Activated CD4-positive, alpha-beta T cell treated with anti-CD3 and anti-CD28 coated beads, Interleukin-2, amount 10 ng/mL, durations not matched to agents 24 days and 14 days (primary cell): ENCODE data around the gene IGFBP2. TPM values are rescaled to one million over a fixed set of nuclear protein-coding genes. Genes with fewer than 3 reads are reported as not detected.

Experiments used
- DNase-seq: peaks from one replicate; pipeline ENCODE4 v3.0.0; 2022
- H3K27ac Mint-ChIP-seq: one replicate; pipeline ENCODE4 v1.8.0; 2022; ENCODE audit warnings: mild to moderate bottlenecking, mixed read lengths
- H3K27me3 Mint-ChIP-seq: one replicate; pipeline ENCODE4 v1.8.0; 2022; ENCODE audit warnings: mixed read lengths
- H3K36me3 Mint-ChIP-seq: one replicate; pipeline ENCODE4 v1.8.0; 2022; ENCODE audit warnings: low read depth, mild to moderate bottlenecking, mixed read lengths
- H3K4me1 Mint-ChIP-seq: one replicate; pipeline ENCODE4 v1.8.0; 2021; ENCODE audit warnings: mixed read lengths
- H3K4me3 Mint-ChIP-seq: one replicate; pipeline ENCODE4 v1.8.0; 2022; ENCODE audit warnings: mild to moderate bottlenecking, moderate library complexity, mixed read lengths
- H3K9me3 Mint-ChIP-seq: one replicate; pipeline ENCODE4 v1.8.0; 2021; ENCODE audit warnings: mixed read lengths
- intact Hi-C: fragments of 100-400 bp; cut with micrococcal nuclease; formaldehyde crosslinking; loops from one replicate; pipeline ENCODE4 v1.15.1; 2023
- total RNA-seq: library from RNA; stranded (reverse); gene quantifications from 2 replicates; pipeline ENCODE4 v1.2.3, GENCODE V29; 2022

IGFBP2 gene
- total RNA-seq, 1 donor from 2014 or later, result 42.4 TPM

DNA sequence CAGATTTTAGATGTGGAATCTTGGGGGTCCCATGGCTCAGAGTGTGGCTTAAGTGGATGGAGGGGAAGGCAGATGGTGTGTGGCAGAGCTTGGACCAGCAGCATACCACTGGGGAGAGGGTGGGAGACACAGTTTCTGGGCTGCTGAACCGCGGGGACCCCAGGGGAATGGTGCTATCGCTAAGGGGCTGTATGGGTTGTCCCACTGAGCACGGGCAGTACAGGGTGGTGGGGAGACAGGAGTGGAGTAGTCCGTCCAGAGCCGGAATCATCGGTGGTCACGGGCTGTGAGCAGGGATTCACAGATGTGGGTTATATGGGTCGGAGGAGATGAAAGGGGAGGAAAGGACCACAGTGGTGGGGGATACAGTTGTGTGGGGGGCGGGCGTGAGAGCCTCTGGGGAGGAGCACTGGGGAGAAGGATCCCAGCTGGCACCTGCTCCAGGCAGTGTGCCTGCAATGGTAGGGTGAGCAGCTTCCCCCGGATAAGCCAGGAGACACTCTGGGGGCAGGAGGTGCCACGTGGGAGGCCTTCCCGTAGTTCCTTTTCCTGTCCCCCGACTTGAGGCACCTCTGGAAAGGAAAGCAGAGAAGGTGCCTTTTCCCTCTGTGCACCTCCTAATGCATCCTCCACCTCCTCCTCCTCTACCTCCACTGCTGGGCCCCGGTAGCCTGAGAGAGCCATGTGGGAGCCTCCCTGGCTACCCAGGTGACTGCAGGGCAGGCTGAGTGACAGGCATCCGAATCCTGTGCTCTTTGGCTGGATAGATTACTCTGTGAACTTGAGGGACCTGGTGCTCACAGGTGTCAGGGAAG, 37.3 kb downstream of the IGFBP2 start:
- Mint-ChIP-seq H3K27me3 (peaks cover 15% of the 10 kb centered on the region), H3K36me3 (no peaks in the 10 kb centered on the region), H3K9me3 (no peaks in the 10 kb centered on the region), H3K4me3 (no peak overlapping the region), H3K27ac (no peak overlapping the region), H3K4me1 (peaks cover 2% of the 10 kb centered on the region)
- DNase-seq, result no peak
- intact Hi-C loops, result no loop called here

DNA sequence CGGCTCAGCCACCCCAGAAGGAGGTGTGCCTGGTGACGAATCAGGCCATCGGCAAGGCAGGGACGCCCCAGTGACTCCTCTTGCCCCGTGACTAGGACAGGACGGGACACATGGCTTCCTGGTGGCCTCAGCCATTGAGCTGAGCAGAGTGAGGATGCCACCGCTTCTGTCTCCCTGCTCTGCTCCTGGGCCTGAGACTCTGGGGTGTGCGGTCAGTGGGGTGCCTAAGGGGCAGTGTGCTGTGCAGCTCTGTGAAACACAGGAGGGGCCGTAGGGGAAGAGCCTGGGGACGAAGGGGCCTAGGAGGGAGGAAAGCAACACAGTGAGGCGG, 37.8 kb downstream of the IGFBP2 start:
- Mint-ChIP-seq H3K4me3 (no peak overlapping the region), H3K9me3 (no peaks in the 10 kb centered on the region), H3K4me1 (peaks cover 2% of the 10 kb centered on the region), H3K27ac (no peak overlapping the region), H3K27me3 (peaks cover 17% of the 10 kb centered on the region), H3K36me3 (no peaks in the 10 kb centered on the region)
- intact Hi-C loops, result no loop called here
- DNase-seq, result no peak

DNA sequence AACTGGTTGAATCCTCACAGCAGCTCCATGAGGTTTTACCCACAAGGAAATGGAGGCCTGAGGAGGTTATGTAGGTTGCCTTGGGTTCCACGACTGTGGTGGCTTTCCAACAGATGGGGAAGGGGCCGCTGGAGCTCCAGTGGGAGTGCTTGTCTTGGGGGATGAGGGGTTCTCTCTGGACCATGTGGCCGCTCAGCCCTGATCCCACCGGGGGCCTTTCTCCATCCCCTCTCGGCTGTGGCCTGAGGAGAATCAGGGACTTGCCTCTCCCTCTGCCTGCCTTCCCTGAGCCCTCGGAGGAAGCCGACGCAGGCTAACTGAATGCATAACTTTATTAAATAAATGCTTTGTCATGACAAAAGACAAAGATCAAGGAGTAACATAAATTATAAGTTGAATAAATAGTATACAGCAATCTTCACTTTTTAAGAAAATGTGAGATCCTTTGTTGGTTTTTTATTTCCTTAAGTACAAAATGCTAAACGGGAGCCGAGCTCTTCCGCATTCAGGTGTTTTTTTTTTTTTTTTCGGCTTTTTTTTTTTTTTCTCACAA, 38.6 kb downstream of the IGFBP2 start:
- H3K4me3 Mint-ChIP-seq, result no peak overlapping the region
- H3K4me1 Mint-ChIP-seq, result no peaks in the 10 kb centered on the region
- H3K9me3 Mint-ChIP-seq, result no peaks in the 10 kb centered on the region
- intact Hi-C loops, result no loop called here
- no peak for DNase-seq
- no peaks in the 10 kb centered on the region for H3K36me3 Mint-ChIP-seq
- peaks cover 17% of the 10 kb centered on the region for H3K27me3 Mint-ChIP-seq
- no peak overlapping the region for H3K27ac Mint-ChIP-seq

DNA sequence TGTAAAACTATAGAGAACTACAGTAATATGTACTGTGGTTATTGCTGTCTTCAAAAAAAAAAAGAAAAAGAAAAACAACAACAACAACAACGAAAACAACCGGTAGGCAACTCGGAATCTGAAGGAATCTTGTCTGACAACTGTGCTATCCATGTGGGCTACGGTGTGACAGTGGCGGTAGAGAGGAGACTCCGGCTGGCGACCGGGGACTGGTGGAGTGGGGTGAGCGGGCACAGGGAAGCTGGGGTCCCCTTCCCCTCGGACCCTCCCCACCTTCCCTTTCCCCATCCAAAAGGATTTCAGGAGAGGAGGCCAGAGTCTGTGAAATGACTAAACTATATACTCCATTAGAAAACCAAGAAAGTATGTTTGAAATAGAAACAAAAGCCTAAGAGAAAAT, 39.2 kb downstream of the IGFBP2 start:
- Mint-ChIP-seq H3K27ac (no peak overlapping the region), H3K9me3 (no peaks in the 10 kb centered on the region), H3K36me3 (no peaks in the 10 kb centered on the region), H3K4me1 (no peaks in the 10 kb centered on the region), H3K27me3 (peaks cover 17% of the 10 kb centered on the region), H3K4me3 (no peak overlapping the region)
- intact Hi-C loops, result no loop called here
- no peak for DNase-seq

DNA sequence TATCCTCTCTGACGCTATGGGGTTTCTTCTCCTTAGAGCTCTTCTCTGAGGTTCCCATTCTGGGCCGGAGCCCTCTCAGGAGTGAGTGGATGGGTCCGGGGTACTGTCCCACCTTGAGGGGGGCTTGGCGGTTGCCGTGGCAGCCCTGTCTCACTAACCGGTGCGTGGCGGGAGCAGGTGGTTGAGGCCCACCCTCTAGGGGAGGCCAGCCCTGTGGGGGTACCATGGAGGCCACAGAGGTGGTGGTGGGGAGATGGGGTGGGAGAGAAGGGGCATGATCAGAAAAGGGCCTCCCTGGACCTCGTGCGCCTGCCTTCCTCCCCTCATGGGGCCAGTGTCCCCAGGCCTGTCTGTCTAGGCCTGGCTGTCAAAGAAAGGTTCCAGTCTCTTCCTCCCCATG, 39.8 kb downstream of the IGFBP2 start:
- Mint-ChIP-seq H3K27me3 (peaks cover 17% of the 10 kb centered on the region), H3K9me3 (no peaks in the 10 kb centered on the region), H3K36me3 (no peaks in the 10 kb centered on the region), H3K4me1 (no peaks in the 10 kb centered on the region), H3K27ac (no peak overlapping the region), H3K4me3 (no peak overlapping the region)
- no peak for DNase-seq
- intact Hi-C loops, result no loop called here

DNA sequence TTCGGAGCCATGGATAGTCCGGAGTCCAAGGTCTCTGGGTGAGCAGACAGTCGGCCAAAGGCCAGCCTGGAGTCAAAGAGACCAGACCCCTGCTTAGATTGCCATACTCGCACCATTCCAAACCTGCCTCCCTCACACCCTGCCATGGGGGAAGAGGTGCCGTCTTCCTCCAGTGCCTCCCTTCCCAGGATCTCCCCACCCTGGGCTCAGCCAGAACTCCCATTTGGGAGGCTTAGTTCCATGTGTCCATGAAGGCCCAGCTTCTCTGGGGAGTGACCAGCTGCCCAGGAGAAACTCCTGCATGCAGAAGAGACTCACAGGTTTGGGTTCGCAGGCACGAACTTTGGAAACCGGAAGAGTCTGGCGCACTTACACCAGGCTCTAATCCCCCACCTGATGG, 40.4 kb downstream of the IGFBP2 start:
- Mint-ChIP-seq H3K4me1 (no peaks in the 10 kb centered on the region), H3K27me3 (peaks cover 17% of the 10 kb centered on the region), H3K4me3 (no peak overlapping the region), H3K27ac (no peak overlapping the region), H3K9me3 (no peaks in the 10 kb centered on the region), H3K36me3 (no peaks in the 10 kb centered on the region)
- intact Hi-C loops, result no loop called here
- DNase-seq, result no peak

DNA sequence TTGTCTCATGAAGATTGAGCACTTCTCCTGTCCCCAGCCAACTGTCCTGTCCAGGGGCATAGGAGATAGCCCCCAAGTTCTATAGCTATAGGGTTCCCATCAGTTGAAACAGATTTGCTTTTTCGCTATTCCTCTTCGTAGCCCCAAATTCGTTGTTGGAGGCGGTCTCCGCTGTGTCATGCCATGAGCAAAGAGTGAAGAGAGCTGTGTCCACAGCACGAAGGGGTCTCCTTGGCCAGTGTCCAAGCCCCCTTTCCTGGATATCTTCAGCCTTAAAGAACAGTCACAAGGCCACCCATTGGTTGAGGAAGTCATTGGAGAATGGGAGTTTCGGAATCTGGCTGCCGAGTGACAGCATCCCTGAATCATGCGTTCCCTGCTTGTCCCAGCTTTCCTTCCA, 41.2 kb downstream of the IGFBP2 start:
- Mint-ChIP-seq H3K27me3 (peaks cover 12% of the 10 kb centered on the region), H3K4me1 (no peaks in the 10 kb centered on the region), H3K36me3 (no peaks in the 10 kb centered on the region), H3K27ac (no peak overlapping the region), H3K9me3 (no peaks in the 10 kb centered on the region), H3K4me3 (no peak overlapping the region)
- intact Hi-C loops, result no loop called here
- DNase-seq, result no peak

DNA sequence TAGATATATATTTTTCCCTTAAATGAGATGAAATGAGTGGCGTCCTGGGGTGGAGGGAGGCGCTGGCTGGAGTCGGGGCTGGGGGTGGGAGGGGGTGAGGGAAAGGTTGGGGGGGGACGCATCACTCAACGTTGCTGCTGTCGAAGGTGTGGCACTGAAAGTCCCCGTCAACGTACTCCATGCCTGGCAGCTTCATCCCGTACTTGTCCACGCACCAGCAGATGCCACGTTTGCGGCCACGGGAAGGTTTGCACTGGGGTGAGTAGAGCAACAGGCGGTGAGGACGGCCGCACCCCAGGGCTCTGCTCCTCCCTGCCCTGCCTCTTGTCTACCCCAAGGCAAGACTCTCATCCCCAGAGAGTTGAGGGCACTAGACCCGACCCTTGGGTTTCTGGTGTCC, 43.4 kb downstream of the IGFBP2 start:
- H3K4me3 Mint-ChIP-seq, result no peak overlapping the region
- no peak for DNase-seq
- H3K36me3 Mint-ChIP-seq, result no peaks in the 10 kb centered on the region
- H3K27ac Mint-ChIP-seq, result no peak overlapping the region
- no peaks in the 10 kb centered on the region for H3K9me3 Mint-ChIP-seq
- H3K27me3 Mint-ChIP-seq, result peaks cover 7% of the 10 kb centered on the region
- intact Hi-C loops, result no loop called here
- H3K4me1 Mint-ChIP-seq, result peaks cover under 1% of the 10 kb centered on the region

DNA sequence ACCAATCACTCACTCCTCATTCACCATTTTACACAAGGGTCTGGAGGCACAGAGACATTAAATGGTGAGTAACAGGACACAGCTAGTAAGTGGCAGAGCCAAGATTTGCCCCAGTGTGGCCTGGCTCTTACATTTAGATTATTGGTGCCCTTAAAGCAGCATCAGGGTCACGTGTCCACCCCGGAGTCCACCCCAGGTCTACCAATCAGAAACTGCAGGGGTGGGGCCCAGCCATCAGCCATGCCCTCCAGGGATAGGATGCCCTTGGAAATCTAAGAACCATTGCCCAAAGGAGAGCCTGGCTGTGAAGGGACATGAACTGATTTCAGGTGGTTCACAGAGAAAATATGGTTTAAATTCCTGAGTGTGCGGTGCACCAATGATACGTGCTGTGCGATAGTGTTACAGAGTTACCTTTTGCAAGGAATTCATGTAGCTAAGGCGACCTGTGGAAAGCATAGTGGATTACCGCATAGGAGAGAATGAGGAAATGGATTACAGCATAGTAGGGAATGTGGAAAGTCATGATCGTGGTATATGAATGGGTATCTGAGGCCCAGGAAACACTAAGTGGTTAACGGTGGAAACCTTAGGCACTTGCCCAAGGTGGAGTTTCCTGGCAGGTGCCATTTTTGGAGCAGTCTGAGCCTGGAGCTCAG, 44.3 kb downstream of the IGFBP2 start:
- Mint-ChIP-seq H3K27ac (no peak overlapping the region), H3K27me3 (peaks cover 6% of the 10 kb centered on the region), H3K4me1 (peaks cover 9% of the 10 kb centered on the region), H3K9me3 (no peaks in the 10 kb centered on the region), H3K36me3 (no peaks in the 10 kb centered on the region), H3K4me3 (no peak overlapping the region)
- DNase-seq, result no peak
- intact Hi-C loops, result no loop called here

DNA sequence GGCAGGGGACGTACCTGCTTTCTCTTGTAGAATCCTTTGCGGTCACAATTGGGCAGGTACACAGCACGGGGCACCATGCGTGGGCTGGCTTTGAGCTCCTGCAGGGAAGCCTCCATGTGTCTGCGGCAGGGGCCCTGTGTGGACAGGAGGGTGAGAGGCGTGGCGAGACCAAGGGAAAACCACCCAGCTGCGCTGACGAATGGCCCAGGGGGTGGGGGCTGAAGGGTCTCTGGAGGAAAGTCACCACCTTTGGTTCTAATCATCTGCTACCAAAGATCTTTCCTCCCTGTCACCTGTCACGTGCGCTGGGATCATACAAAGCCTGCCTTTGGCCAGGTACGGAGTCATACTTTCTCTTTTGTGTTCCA, 44.9 kb downstream of the IGFBP2 start:
- Mint-ChIP-seq H3K4me1 (peaks cover 9% of the 10 kb centered on the region), H3K4me3 (no peak overlapping the region), H3K9me3 (no peaks in the 10 kb centered on the region), H3K36me3 (no peaks in the 10 kb centered on the region), H3K27ac (no peak overlapping the region), H3K27me3 (peaks cover 6% of the 10 kb centered on the region)
- DNase-seq, result no peak
- intact Hi-C loops, result no loop called here

DNA sequence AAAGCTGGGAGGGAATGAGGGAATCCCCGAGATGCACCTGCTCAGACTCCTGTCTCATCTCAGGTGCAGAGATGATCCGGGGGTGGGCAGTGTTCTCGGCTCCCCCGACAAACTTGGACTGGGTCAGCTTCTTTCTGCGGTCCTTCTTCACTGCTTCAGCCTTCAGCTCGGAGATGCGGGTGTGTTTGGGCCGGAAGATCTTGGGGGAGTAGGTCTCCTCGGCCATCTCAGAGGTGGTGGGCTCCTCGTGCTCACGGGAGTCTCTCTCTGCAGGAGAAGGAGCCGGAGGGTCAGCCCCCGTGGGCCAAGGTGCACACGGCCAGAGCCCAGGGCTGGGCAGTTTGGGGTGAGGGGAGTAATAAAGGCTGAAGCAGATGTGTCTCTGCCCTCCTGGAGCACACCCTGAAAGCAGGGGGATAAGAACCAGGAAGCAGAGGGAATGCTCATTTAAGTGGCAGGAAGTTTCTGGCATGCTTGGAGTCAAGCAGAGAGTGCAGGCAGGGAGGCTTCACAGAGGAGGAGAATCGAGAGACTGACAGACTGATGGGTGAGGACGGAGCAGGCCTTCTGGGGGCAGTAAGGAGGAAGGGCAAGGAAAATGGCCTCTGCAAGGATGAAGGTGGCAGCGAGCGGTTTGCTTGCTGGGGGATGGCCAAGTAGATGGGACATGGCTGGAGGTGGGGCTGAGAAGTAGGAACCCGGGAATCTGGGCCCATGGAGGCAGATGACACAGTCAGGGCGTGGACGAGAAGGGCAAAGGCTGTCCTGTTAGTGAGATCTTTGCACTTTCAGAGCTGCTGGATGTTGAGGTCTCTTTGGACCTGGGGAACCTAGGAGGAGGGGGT, 45.8 kb downstream of the IGFBP2 start:
- Mint-ChIP-seq H3K27ac (no peak overlapping the region), H3K36me3 (no peaks in the 10 kb centered on the region), H3K4me3 (no peak overlapping the region), H3K27me3 (peaks cover 10% of the 10 kb centered on the region), H3K9me3 (no peaks in the 10 kb centered on the region), H3K4me1 (peaks cover 9% of the 10 kb centered on the region)
- intact Hi-C loops, result no loop called here
- no peak for DNase-seq

DNA sequence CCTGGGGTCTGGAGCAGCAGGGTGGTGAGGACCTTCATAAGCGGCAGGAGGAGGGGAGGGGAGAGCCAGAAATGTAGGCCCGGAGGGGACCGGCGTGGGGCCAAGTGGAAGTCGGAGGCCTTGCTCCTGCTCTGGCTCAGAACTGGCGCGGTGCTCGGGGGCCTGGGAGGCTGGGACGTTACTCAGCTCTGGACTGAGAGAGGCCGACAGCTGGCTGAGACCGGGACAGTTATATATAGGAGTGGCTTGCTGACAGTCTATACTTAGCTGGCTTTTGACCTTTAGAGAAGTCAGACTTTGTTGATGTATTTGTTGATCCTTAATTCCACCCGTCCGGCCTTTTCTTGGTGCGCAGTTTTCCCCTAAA, 46.4 kb downstream of the IGFBP2 start:
- intact Hi-C loops, result loop anchor here (5.0 kb wide), 1 partner anchor 463 kb away; no protein-coding TSS in a partner anchor
- H3K9me3 Mint-ChIP-seq, result no peaks in the 10 kb centered on the region
- DNase-seq, result no peak
- H3K27me3 Mint-ChIP-seq, result peaks cover 16% of the 10 kb centered on the region
- H3K4me1 Mint-ChIP-seq, result peaks cover 9% of the 10 kb centered on the region
- H3K27ac Mint-ChIP-seq, result no peak overlapping the region
- no peak overlapping the region for H3K4me3 Mint-ChIP-seq
- H3K36me3 Mint-ChIP-seq, result no peaks in the 10 kb centered on the region

DNA sequence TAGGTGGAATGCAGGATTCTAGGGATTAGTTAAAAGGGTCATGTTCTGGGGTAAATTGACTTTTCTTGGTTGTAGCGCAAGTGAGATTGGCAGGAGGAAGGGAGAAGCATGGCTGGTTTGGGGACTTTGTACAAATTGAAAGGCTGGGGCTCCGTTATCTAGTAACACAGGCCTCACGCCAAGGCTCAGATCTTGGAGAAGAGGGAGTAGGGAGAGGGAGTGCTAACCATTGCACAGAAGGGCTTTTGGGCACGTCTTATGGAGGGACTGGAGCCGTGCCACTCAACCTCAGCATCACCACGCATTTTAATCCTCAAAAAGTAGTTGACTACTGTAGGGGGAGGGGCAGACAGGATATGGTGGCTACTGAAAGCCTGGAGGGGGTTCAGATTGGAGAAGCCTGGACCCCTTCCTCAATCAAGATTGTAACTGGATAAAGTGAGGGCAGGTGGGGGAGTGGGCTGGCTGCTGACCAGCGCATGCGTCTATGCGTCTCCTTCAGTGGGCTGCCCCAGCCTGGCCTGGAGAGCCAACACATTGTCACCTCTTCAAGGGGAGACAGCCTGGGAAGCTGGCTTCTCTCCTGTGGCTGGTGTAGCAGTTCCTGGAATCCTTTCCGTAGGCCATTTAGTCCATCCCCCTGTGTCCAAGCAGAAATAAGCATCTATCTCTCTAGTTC, 47.9 kb downstream of the IGFBP2 start:
- Mint-ChIP-seq H3K27me3 (peaks cover 16% of the 10 kb centered on the region), H3K36me3 (no peaks in the 10 kb centered on the region), H3K4me3 (no peak overlapping the region), H3K27ac (no peak overlapping the region), H3K9me3 (no peaks in the 10 kb centered on the region), H3K4me1 (peaks cover 9% of the 10 kb centered on the region)
- no peak for DNase-seq
- intact Hi-C loops, result loop anchor here (5.0 kb wide), 1 partner anchor 461 kb away; no protein-coding TSS in a partner anchor
